OCI-LY7 (cell line): ENCODE results near the gene EIF3D.

Experiments
- EZH2phosphoT487 ChIP-seq: fragments of 200-600 bp; sonication (generic); IDR thresholded peaks from 2 replicates; pipeline ENCODE4 v1.6.1; 2018; ENCODE audit warnings: low read depth, borderline replicate concordance, mild to moderate bottlenecking, mixed run types, antibody characterized with exemption, low read length, moderate library complexity, mixed read lengths
- TF ChIP-seq, protein P1 (sequence below): fragments of 200-600 bp; sonication (generic); conservative IDR thresholded peaks from 2 replicates; pipeline ENCODE4 v1.5.1; 2014; ENCODE audit warnings: mild to moderate bottlenecking, antibody characterized with exemption, low read length, moderate library complexity, mixed read lengths

DNA sequence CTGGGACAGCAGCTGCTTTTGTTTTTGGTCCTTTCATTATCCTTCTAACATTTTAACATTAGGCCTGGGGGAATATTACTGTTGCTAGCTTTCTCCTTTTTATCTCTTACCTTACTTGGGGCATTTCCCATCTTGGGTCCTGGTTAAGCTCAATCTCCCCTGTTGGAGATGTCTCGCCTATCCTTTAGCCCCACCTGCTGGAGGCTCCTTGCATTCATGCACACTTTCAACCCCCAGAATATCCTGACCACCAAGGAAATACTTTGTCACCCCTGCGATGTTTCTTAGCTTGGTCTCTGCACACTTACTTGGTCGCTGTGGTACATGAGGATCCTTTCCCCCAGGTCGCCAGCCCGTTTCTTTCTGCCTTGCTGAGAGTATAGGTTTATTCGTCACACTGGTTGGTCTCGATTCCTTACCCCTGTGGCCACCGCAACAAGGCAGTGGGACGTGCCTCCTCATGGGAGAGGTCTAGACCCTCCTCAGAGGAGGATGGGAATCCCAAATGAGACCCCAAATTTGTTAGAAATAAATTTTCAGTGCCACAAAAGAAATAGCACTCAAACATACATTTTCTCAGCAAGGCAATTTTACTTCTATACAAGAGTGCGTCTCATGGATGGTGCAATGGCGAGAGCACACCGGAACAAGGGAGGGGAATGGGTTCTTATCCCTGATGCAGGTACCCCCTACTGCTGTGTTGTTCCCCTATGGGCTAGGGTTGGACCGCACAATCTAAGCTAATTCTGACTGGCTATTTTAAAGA, 42.2 kb downstream of the EIF3D start:
- TF ChIP-seq, protein P1, sequence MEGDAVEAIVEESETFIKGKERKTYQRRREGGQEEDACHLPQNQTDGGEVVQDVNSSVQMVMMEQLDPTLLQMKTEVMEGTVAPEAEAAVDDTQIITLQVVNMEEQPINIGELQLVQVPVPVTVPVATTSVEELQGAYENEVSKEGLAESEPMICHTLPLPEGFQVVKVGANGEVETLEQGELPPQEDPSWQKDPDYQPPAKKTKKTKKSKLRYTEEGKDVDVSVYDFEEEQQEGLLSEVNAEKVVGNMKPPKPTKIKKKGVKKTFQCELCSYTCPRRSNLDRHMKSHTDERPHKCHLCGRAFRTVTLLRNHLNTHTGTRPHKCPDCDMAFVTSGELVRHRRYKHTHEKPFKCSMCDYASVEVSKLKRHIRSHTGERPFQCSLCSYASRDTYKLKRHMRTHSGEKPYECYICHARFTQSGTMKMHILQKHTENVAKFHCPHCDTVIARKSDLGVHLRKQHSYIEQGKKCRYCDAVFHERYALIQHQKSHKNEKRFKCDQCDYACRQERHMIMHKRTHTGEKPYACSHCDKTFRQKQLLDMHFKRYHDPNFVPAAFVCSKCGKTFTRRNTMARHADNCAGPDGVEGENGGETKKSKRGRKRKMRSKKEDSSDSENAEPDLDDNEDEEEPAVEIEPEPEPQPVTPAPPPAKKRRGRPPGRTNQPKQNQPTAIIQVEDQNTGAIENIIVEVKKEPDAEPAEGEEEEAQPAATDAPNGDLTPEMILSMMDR, result peak; percentile 77
- no peak for TF ChIP-seq EZH2phosphoT487
